ENCODE results near the gene MS4A7.

Gene MS4A7

DNA sequence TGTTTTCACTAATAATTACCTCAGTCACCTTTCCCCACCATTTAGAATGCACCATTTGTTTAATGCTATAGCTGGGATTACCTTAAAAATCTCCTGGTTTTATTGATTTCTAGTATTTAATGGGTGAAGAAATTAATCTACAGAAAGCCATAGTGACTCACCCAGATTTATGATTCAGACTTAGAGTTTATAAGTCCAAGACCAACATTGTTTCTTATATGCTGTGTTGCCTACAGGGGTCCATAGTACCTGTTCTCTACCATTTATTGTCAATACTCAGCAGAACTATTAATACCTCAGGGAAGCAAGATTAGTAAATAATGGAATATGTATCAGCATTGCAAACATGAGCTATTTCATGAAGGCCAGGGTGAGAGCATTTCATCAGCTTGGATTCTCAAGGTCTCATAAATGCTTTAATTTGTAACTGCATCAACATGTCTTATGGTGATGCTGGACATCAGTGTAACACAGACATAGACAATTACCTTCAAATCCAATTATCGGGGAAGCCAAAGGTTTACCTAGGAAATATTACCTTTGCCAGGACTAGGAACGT, 8.0 kb upstream of the MS4A7 start:
- no peak for TF ChIP-seq EZH2 (IDR thresholded peaks at IDR 0.05; ENCODE audit: borderline replicate concordance, low read depth, low read length, severe bottlenecking)
- TF ChIP-seq, protein P1, sequence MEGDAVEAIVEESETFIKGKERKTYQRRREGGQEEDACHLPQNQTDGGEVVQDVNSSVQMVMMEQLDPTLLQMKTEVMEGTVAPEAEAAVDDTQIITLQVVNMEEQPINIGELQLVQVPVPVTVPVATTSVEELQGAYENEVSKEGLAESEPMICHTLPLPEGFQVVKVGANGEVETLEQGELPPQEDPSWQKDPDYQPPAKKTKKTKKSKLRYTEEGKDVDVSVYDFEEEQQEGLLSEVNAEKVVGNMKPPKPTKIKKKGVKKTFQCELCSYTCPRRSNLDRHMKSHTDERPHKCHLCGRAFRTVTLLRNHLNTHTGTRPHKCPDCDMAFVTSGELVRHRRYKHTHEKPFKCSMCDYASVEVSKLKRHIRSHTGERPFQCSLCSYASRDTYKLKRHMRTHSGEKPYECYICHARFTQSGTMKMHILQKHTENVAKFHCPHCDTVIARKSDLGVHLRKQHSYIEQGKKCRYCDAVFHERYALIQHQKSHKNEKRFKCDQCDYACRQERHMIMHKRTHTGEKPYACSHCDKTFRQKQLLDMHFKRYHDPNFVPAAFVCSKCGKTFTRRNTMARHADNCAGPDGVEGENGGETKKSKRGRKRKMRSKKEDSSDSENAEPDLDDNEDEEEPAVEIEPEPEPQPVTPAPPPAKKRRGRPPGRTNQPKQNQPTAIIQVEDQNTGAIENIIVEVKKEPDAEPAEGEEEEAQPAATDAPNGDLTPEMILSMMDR (IDR thresholded peaks at IDR 0.05; ENCODE audit: borderline replicate concordance, extremely low read depth, low read length, poor library complexity, severe bottlenecking): no peak
- no peak overlapping the region for H3K9ac ChIP-seq (ENCODE audit: low read depth, low read length)
- H3K9me3 ChIP-seq (ENCODE audit: insufficient read depth, low read length, severe bottlenecking): no peaks in the 10 kb centered on the region
- no peak overlapping the region for H2AFZ ChIP-seq (ENCODE audit: low read depth, low read length)
- H3K79me2 ChIP-seq (ENCODE audit: insufficient read depth, low read length): no peaks in the 10 kb centered on the region
- H3K36me3 ChIP-seq (ENCODE audit: insufficient read depth, low read length): no peaks in the 10 kb centered on the region
- no peak overlapping the region for H3K4me3 ChIP-seq (ENCODE audit: low read depth in 1 of 2, low read length in 2 of 2)
- no peaks in the 10 kb centered on the region for H4K20me1 ChIP-seq (ENCODE audit: insufficient read depth, low read length)
- ATAC-seq (ENCODE audit: insufficient read depth, low read depth): no peak
- no peak for DNase-seq
- H3K4me2 ChIP-seq (ENCODE audit: insufficient read depth, low read length): no peak overlapping the region
- peaks cover 8% of the 10 kb centered on the region; the same call in 1 of the 2 replicates for H3K4me1 ChIP-seq (ENCODE audit: insufficient read depth, low read length)
- H3K27ac ChIP-seq (ENCODE audit: low read length): no peak overlapping the region
- H3K27me3 ChIP-seq (ENCODE audit: insufficient read depth, low read length, poor library complexity): no peaks in the 10 kb centered on the region

DNA sequence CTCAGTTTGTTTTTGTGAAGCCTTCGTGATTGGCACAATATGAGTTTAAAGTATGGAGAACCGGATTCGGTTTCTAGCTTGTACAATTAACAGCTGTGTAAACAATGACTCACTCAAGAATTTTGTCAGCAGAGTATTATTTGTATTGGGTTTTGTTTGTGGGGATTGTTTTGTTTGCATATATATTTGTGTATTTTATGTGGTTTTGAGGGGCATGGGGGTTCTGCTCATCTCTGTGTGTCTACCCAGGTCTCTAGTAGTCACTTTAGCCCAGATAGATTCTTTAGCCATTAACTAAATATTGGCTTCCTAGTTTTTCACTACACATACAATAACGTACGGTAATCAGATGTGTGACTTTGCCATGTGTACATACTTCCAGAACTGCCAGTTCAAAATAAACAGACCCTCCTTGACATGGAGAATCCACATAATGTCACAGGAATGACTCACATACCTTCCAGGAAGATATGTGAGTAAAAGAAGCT, 7.5 kb upstream of the MS4A7 start:
- TF ChIP-seq, protein P1 (IDR thresholded peaks at IDR 0.05; ENCODE audit: borderline replicate concordance, extremely low read depth, low read length, poor library complexity, severe bottlenecking): no peak
- no peak for TF ChIP-seq EZH2 (IDR thresholded peaks at IDR 0.05; ENCODE audit: borderline replicate concordance, low read depth, low read length, severe bottlenecking)
- DNase-seq: no peak

DNA sequence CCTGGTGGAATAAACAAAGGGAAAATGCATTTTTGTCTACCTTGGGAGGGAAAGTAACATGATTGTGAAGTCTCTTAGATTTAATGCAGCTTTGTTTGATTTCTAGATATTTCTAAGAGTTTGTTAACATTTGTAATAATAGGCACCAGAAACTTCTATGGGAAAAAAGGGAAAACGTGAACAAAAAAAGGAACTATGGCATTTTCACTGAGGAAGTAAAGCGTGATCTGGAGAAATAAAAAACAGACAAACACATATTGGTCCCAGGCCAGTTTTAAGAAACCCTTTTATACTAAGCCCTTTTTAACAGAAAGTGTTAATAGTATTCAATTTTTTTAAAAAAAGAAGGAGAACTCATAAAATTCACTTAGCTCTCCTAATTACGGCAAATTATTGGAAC, 6.9 kb upstream of the MS4A7 start:
- Histone ChIP-seq H3K9ac (ENCODE audit: low read depth, low read length) (no peak overlapping the region), H3K9me3 (ENCODE audit: insufficient read depth, low read length, severe bottlenecking) (no peaks in the 10 kb centered on the region), H3K27me3 (ENCODE audit: insufficient read depth, low read length, poor library complexity) (no peaks in the 10 kb centered on the region), H3K79me2 (ENCODE audit: insufficient read depth, low read length) (no peaks in the 10 kb centered on the region), H4K20me1 (ENCODE audit: insufficient read depth, low read length) (no peaks in the 10 kb centered on the region), H2AFZ (ENCODE audit: low read depth, low read length) (no peak overlapping the region), H3K4me3 (ENCODE audit: low read depth in 1 of 2, low read length in 2 of 2) (no peak overlapping the region), H3K4me1 (ENCODE audit: insufficient read depth, low read length) (peaks cover 10% of the 10 kb centered on the region), H3K4me2 (ENCODE audit: insufficient read depth, low read length) (no peak overlapping the region), H3K27ac (ENCODE audit: low read length) (no peak overlapping the region), H3K36me3 (ENCODE audit: insufficient read depth, low read length) (no peaks in the 10 kb centered on the region)
- no peak for ATAC-seq (ENCODE audit: insufficient read depth, low read depth)
- TF ChIP-seq EZH2 (IDR thresholded peaks at IDR 0.05; ENCODE audit: borderline replicate concordance, low read depth, low read length, severe bottlenecking): no peak
- TF ChIP-seq, protein P1 (IDR thresholded peaks at IDR 0.05; ENCODE audit: borderline replicate concordance, extremely low read depth, low read length, poor library complexity, severe bottlenecking): no peak
- DNase-seq: no peak

More for the DNA sequence above, 7.5 kb upstream of the MS4A7 start:
- Histone ChIP-seq H3K4me3 (ENCODE audit: low read depth in 1 of 2, low read length in 2 of 2) (no peak overlapping the region), H3K27ac (ENCODE audit: low read length) (no peak overlapping the region), H3K4me2 (ENCODE audit: insufficient read depth, low read length) (no peak overlapping the region), H3K4me1 (ENCODE audit: insufficient read depth, low read length) (peaks cover 8% of the 10 kb centered on the region; the same call in 1 of the 2 replicates), H3K79me2 (ENCODE audit: insufficient read depth, low read length) (no peaks in the 10 kb centered on the region), H3K9me3 (ENCODE audit: insufficient read depth, low read length, severe bottlenecking) (no peaks in the 10 kb centered on the region), H3K9ac (ENCODE audit: low read depth, low read length) (no peak overlapping the region), H3K36me3 (ENCODE audit: insufficient read depth, low read length) (no peaks in the 10 kb centered on the region), H4K20me1 (ENCODE audit: insufficient read depth, low read length) (no peaks in the 10 kb centered on the region), H3K27me3 (ENCODE audit: insufficient read depth, low read length, poor library complexity) (no peaks in the 10 kb centered on the region), H2AFZ (ENCODE audit: low read depth, low read length) (no peak overlapping the region)
- ATAC-seq (ENCODE audit: insufficient read depth, low read depth): no peak
